ENCODE measurements around the gene HLA-DRB5.

- TF ChIP-seq POLR2AphosphoS5 (IDR thresholded peaks at IDR 0.05; ENCODE audit: low read depth, low read length) (no peak), TAF1 (IDR thresholded peaks at IDR 0.05; ENCODE audit: borderline replicate concordance, low read depth, low read length) (no peak), POLR2A (IDR thresholded peaks at IDR 0.05; ENCODE audit: low read depth, low read length) (no peak)
Observed at GRCh38 chr6:32519910-32520258, 10.2 kb downstream of the HLA-DRB5 start.
